DOHH2 (cell line): ENCODE results near the gene AGBL1.

Experiments
- EZH2phosphoT487 ChIP-seq: fragments of 200-600 bp; sonication (generic); IDR thresholded peaks from 2 replicates; pipeline ENCODE4 v1.6.1; 2017; ENCODE audit warnings: borderline replicate concordance, mild to moderate bottlenecking, antibody characterized with exemption, low read length, moderate library complexity, mixed read lengths
- TF ChIP-seq, protein P1 (sequence below): fragments of 200-600 bp; sonication (generic); IDR thresholded peaks from one replicate; pipeline ENCODE4 v1.5.1; 2014; ENCODE audit warnings: antibody characterized with exemption, mild to moderate bottlenecking, low read depth, low read length; ENCODE audit not compliant: poor library complexity, severe bottlenecking

DNA sequence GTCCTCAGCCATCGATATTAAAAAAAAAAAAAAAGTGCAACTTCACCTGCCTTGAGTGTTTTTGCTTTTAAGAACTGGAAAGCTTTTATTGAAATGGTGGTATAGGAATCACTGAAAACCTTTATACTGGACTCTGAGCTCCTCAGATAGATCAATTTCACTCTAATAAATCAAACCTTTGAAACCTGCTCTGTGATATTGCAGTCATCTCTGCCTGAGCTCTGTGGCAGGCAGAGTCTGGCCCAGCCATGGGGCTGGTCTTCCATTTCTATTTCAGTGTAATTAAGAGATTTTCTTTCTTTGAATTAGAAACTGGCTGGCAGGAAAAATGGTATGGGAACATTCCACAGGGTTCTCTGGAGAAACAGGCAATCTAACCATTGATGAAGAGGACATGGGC, 762.5 kb downstream of the AGBL1 start:
- TF ChIP-seq EZH2phosphoT487 = no peak
- TF ChIP-seq, protein P1, sequence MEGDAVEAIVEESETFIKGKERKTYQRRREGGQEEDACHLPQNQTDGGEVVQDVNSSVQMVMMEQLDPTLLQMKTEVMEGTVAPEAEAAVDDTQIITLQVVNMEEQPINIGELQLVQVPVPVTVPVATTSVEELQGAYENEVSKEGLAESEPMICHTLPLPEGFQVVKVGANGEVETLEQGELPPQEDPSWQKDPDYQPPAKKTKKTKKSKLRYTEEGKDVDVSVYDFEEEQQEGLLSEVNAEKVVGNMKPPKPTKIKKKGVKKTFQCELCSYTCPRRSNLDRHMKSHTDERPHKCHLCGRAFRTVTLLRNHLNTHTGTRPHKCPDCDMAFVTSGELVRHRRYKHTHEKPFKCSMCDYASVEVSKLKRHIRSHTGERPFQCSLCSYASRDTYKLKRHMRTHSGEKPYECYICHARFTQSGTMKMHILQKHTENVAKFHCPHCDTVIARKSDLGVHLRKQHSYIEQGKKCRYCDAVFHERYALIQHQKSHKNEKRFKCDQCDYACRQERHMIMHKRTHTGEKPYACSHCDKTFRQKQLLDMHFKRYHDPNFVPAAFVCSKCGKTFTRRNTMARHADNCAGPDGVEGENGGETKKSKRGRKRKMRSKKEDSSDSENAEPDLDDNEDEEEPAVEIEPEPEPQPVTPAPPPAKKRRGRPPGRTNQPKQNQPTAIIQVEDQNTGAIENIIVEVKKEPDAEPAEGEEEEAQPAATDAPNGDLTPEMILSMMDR = no peak
